ENCODE data around the gene ERCC1. TPM values are rescaled to one million over a fixed set of nuclear protein-coding genes. Genes with fewer than 3 reads are reported as not detected.

The ERCC1 gene
- total RNA-seq, 1 donor from 2014 or later: 67.1 TPM

DNA sequence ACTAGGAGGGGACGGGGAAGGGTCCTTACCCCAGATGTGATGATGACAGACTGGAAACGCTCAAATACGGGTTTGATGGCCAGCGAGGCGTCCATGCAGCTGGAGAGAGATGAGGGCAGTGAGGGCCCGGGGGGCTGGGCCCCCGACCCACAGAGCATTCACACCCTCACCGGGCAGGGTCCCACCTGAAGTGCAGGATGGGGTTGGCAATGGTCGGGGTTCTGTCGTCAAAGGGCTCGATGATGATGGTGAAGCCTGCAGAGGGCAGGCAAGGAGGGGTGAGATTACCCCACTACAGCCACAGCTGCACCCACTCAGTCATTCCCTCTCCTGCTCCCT is 66.3 kb downstream of the ERCC1 start:
- no peaks in the 10 kb centered on the region for H3K27me3 ChIP-seq (ENCODE audit: control insufficient read depth, insufficient read depth, low read length)
- no peak overlapping the region for H3K4me3 ChIP-seq (ENCODE audit: low read depth, low read length)
- DNase-seq (ENCODE audit: low read depth): no peak
- peaks cover 1% of the 10 kb centered on the region for H3K36me3 ChIP-seq (ENCODE audit: control insufficient read depth, insufficient read depth, low read length)
- TF ChIP-seq, protein P1, sequence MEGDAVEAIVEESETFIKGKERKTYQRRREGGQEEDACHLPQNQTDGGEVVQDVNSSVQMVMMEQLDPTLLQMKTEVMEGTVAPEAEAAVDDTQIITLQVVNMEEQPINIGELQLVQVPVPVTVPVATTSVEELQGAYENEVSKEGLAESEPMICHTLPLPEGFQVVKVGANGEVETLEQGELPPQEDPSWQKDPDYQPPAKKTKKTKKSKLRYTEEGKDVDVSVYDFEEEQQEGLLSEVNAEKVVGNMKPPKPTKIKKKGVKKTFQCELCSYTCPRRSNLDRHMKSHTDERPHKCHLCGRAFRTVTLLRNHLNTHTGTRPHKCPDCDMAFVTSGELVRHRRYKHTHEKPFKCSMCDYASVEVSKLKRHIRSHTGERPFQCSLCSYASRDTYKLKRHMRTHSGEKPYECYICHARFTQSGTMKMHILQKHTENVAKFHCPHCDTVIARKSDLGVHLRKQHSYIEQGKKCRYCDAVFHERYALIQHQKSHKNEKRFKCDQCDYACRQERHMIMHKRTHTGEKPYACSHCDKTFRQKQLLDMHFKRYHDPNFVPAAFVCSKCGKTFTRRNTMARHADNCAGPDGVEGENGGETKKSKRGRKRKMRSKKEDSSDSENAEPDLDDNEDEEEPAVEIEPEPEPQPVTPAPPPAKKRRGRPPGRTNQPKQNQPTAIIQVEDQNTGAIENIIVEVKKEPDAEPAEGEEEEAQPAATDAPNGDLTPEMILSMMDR (IDR thresholded peaks at IDR 0.05; ENCODE audit: insufficient read depth, low read length, poor library complexity, severe bottlenecking): no peak

Other genes starting within 250 kb of the ERCC1 start
- 33.8 and 36.4 TPM in 2 replicates for gene TRAPPC6A, start 245.7 kb downstream of the ERCC1 start, total RNA-seq
- 21.9 and 25.0 TPM in 2 replicates for gene BLOC1S3, start 245.1 kb downstream of the ERCC1 start, total RNA-seq
- gene EXOC3L2, start 178.5 kb downstream of the ERCC1 start, total RNA-seq: 0.27 TPM in 1 of 2 replicates, not detected in the other
- gene MARK4, start 172.6 kb downstream of the ERCC1 start, total RNA-seq: 21.8 and 21.9 TPM in 2 replicates
- gene CKM, start 101.0 kb downstream of the ERCC1 start, total RNA-seq: not detected in 2 replicates
- gene KLC3, start 83.2 kb downstream of the ERCC1 start, total RNA-seq: 8.6 and 8.9 TPM in 2 replicates
- gene ERCC2, start 53.3 kb downstream of the ERCC1 start, total RNA-seq: 18.5 and 28.6 TPM in 2 replicates
- gene PPP1R13L, start 18.8 kb downstream of the ERCC1 start, total RNA-seq: 30.9 and 34.5 TPM in 2 replicates
- 18.0 and 24.4 TPM in 2 replicates for gene POLR1G, start 17.3 kb downstream of the ERCC1 start, total RNA-seq
- 1.6 and 5.3 TPM in 2 replicates for gene FOSB, start 44.1 kb upstream of the ERCC1 start, total RNA-seq
- 13.4 and 18.5 TPM in 2 replicates for gene RTN2, start 73.1 kb upstream of the ERCC1 start, total RNA-seq
- gene PPM1N, start 74.5 kb upstream of the ERCC1 start, total RNA-seq: 0.48 TPM in 1 of 2 replicates, not detected in the other
- 228 and 248 TPM in 2 replicates for gene VASP, start 83.6 kb upstream of the ERCC1 start, total RNA-seq
- gene OPA3, start 160.9 kb upstream of the ERCC1 start, total RNA-seq: 12.3 and 15.5 TPM in 2 replicates
- gene GPR4, start 178.3 kb upstream of the ERCC1 start, total RNA-seq: 0.07 TPM in 1 of 2 replicates, not detected in the other
- gene EML2, start 215.5 kb upstream of the ERCC1 start, total RNA-seq: 30.7 and 33.6 TPM in 2 replicates
- gene GIPR, start 244.3 kb upstream of the ERCC1 start, total RNA-seq: 0.46 TPM in 1 of 2 replicates, not detected in the other

All from kidney epithelial cell (primary cell).